Colonic mucosa (tissue), 4 donors: ENCODE measurements around the gene BRPF3. TPM values are rescaled to one million over a fixed set of nuclear protein-coding genes. Genes with fewer than 3 reads are reported as not detected.

Source experiments
- DNase-seq: peaks from one replicate; pipeline ENCODE4 v3.0.0-alpha.2; 2020
- H3K27ac ChIP-seq: fragments of 200-600 bp; one replicate; pipeline ENCODE4 v1.8.0; 2021
- H3K27me3 ChIP-seq: fragments of 200-600 bp; one replicate; pipeline ENCODE4 v1.8.0; 2021
- H3K36me3 ChIP-seq: fragments of 200-600 bp; one replicate; pipeline ENCODE4 v1.8.0; 2021
- H3K4me1 ChIP-seq: fragments of 200-600 bp; one replicate; pipeline ENCODE4 v1.8.0; 2021; ENCODE audit warnings: mild to moderate bottlenecking
- H3K4me3 ChIP-seq: fragments of 200-600 bp; one replicate; pipeline ENCODE4 v1.8.0; 2021
- H3K9ac ChIP-seq, 2 donors: one replicate each; pipeline ENCODE4 v1.7.0; 2013; ENCODE audit warnings: control low read depth in 2 of 2, low read depth in 2 of 2, low read length in 2 of 2
- H3K9me3 ChIP-seq: fragments of 200-600 bp; one replicate; pipeline ENCODE4 v1.8.0; 2021
- CTCF ChIP-seq: fragments of 200-600 bp; IDR thresholded peaks from one replicate; pipeline ENCODE4 v1.8.0; 2022; ENCODE audit warnings: antibody characterized with exemption, mild to moderate bottlenecking
- intact Hi-C: fragments of 100-400 bp; cut with DNase I; formaldehyde crosslinking; loops from one replicate; pipeline ENCODE4 v1.14.1; 2022
- total RNA-seq, 2 donors: library from RNA; stranded (reverse); fragmentation: NEBNext Ultra II Directional in 1 of 2; extraction: Animal tissue kit (Norgen Biotek cat#: 25700) in 1 of 2; gene quantifications; one replicate each; pipeline ENCODE4 v1.2.1, GENCODE V29; 2021
- donor health status: healthy.
- donor health status: DM: no; HTN: no; CAD: no.
- donor health status: DM: no; HTN: no; CAD: no.

BRPF3 gene
- total RNA-seq, 2 donors from 2014 or later, result 61.3 to 68.2 TPM

- Histone ChIP-seq H3K9me3 (no peaks in the 10 kb centered on the region), H3K9ac (no peak overlapping the region), H3K4me3 (no peak overlapping the region), H3K4me1 (no peaks in the 10 kb centered on the region), H3K27ac (no peak overlapping the region), H3K27me3 (no peaks in the 10 kb centered on the region), H3K36me3 (no peaks in the 10 kb centered on the region)
- intact Hi-C loops, result no loop called here
- TF ChIP-seq CTCF, result no peak
- DNase-seq, result no peak
Observed at GRCh38 chr6:36268478-36269275, 72.1 kb downstream of the BRPF3 start.

GRCh38 chr6:36269834-36270705 lies 73.5 kb downstream of the BRPF3 start, which contains the start of gene PNPLA1:
Gene PNPLA1, plus strand, starts transcription at chr6:36270060. Its CDS starts 400 bp downstream, at chr6:36270460.
- no peaks in the 10 kb centered on the region for H3K36me3 ChIP-seq
- no peak within 1 kb of the TSS for H3K9ac ChIP-seq
- intact Hi-C loops, result no loop called here
- H3K27ac ChIP-seq, result no peak within 1 kb of the TSS
- no peaks in the 10 kb centered on the region for H3K27me3 ChIP-seq
- no peak for DNase-seq
- H3K9me3 ChIP-seq, result no peaks in the 10 kb centered on the region
- H3K4me3 ChIP-seq, result no peak within 1 kb of the TSS
- TF ChIP-seq CTCF, result no peak
- H3K4me1 ChIP-seq, result no peaks in the 10 kb centered on the region

- no peak overlapping the region for H3K9ac ChIP-seq
- no peaks in the 10 kb centered on the region for H3K36me3 ChIP-seq
- no peak for TF ChIP-seq CTCF
- H3K9me3 ChIP-seq, result no peaks in the 10 kb centered on the region
- intact Hi-C loops, result no loop called here
- DNase-seq, result no peak
- no peak overlapping the region for H3K27ac ChIP-seq
- no peaks in the 10 kb centered on the region for H3K4me1 ChIP-seq
- no peaks in the 10 kb centered on the region for H3K27me3 ChIP-seq
- no peak overlapping the region for H3K4me3 ChIP-seq
Observed at GRCh38 chr6:36272234-36272633, 75.7 kb downstream of the BRPF3 start.

GRCh38 chr6:36273067-36273466 lies 76.5 kb downstream of the BRPF3 start:
- Histone ChIP-seq H3K36me3 (no peaks in the 10 kb centered on the region), H3K9ac (no peak overlapping the region), H3K4me1 (no peaks in the 10 kb centered on the region), H3K9me3 (no peaks in the 10 kb centered on the region), H3K27me3 (no peaks in the 10 kb centered on the region), H3K4me3 (no peak overlapping the region), H3K27ac (no peak overlapping the region)
- intact Hi-C loops, result no loop called here
- no peak for DNase-seq
- no peak for TF ChIP-seq CTCF

GRCh38 chr6:36273802-36274514 lies 77.4 kb downstream of the BRPF3 start:
- no peak for DNase-seq
- TF ChIP-seq CTCF, result no peak
- no peak overlapping the region for H3K27ac ChIP-seq
- no peaks in the 10 kb centered on the region for H3K4me1 ChIP-seq
- H3K27me3 ChIP-seq, result no peaks in the 10 kb centered on the region
- no peak overlapping the region for H3K4me3 ChIP-seq
- H3K9ac ChIP-seq, result no peak overlapping the region
- intact Hi-C loops, result no loop called here
- no peaks in the 10 kb centered on the region for H3K9me3 ChIP-seq
- no peaks in the 10 kb centered on the region for H3K36me3 ChIP-seq
